HepG2 (cell line): ENCODE measurements around the gene KCND3. TPM values are rescaled to one million over a fixed set of nuclear protein-coding genes. Genes with fewer than 3 reads are reported as not detected.
A peak's percentile ranks its signal among the peaks of the same experiment; 100 is the strongest.

Experiments used
- AHR ChIP-seq: IDR thresholded peaks from 2 replicates; pipeline ENCODE4 v1.6.1; 2018; ENCODE audit warnings: missing genetic modification reagents, missing compliant biosample characterization
- ETV6 ChIP-seq: sonication (generic); formaldehyde crosslinking; conservative IDR thresholded peaks from 2 replicates; pipeline ENCODE4 v1.4.0; 2020; ENCODE audit warnings: missing genetic modification reagents
- HDAC2 ChIP-seq: sonication (generic); formaldehyde crosslinking; IDR thresholded peaks from 2 replicates; pipeline ENCODE4 v1.4.0; 2020; ENCODE audit warnings: missing genetic modification reagents
- HMGA1 ChIP-seq: sonication (generic); formaldehyde crosslinking; conservative IDR thresholded peaks from 2 replicates; pipeline ENCODE4 v1.4.0; 2020; ENCODE audit warnings: missing genetic modification reagents
- HNF4G ChIP-seq, 2 experiments: sonication (generic) in 1 of 2; formaldehyde crosslinking in 1 of 2; IDR thresholded peaks; 2 replicates each; pipeline versions ENCODE4 v1.4.0 to v1.6.1; 2011 to 2020; ENCODE audit warnings: borderline replicate concordance in 2 of 2, low read depth in 2 of 2, mild to moderate bottlenecking in 2 of 2, low read length in 1 of 2, missing genetic modification reagents in 1 of 2, moderate library complexity in 1 of 2
- KDM5A ChIP-seq: fragments of 200-600 bp; sonication (generic); IDR thresholded peaks from 2 replicates; pipeline ENCODE4 v1.7.0; 2018; ENCODE audit warnings: antibody characterized with exemption, mild to moderate bottlenecking, low read length, borderline replicate concordance
- KMT2A ChIP-seq: sonication (generic); formaldehyde crosslinking; IDR thresholded peaks from 2 replicates; pipeline ENCODE4 v1.4.0; 2020; ENCODE audit warnings: missing genetic modification reagents
- POLR2G ChIP-seq: fragments of 200-400 bp; formaldehyde crosslinking; IDR thresholded peaks from 2 replicates; pipeline ENCODE4 v1.6.1; 2018; ENCODE audit warnings: mild to moderate bottlenecking, low read depth, low read length, moderate library complexity
- RXRB ChIP-seq: IDR thresholded peaks from 2 replicates; pipeline ENCODE4 v1.6.1; 2016; ENCODE audit warnings: borderline replicate concordance, missing genetic modification reagents, missing compliant biosample characterization
- TARDBP ChIP-seq: sonication (generic); formaldehyde crosslinking; IDR thresholded peaks from 2 replicates; pipeline ENCODE4 v1.8.0; 2022; ENCODE audit warnings: mild to moderate bottlenecking, missing genetic modification reagents
- ZC3H13 ChIP-seq: sonication (generic); formaldehyde crosslinking; IDR thresholded peaks from 2 replicates; pipeline ENCODE4 v1.8.1; 2023; ENCODE audit warnings: mild to moderate bottlenecking, missing genetic modification reagents, moderate library complexity
- ZNF333 ChIP-seq: sonication (generic); formaldehyde crosslinking; IDR thresholded peaks from 2 replicates; pipeline ENCODE4 v1.4.0; 2020; ENCODE audit warnings: mild to moderate bottlenecking, missing genetic modification reagents, borderline replicate concordance
- ZNF44 ChIP-seq: sonication (generic); formaldehyde crosslinking; IDR thresholded peaks from 2 replicates; pipeline ENCODE4 v1.5.1; 2020; ENCODE audit warnings: mild to moderate bottlenecking, missing genetic modification reagents
- ZNF749 ChIP-seq: sonication (generic); formaldehyde crosslinking; IDR thresholded peaks from 2 replicates; pipeline ENCODE4 v1.8.0; 2022; ENCODE audit warnings: mild to moderate bottlenecking, missing genetic modification reagents, moderate library complexity, borderline replicate concordance
- polyA plus RNA-seq, 8 experiments: library from polyadenylated mRNA; depleted of rRNA in 3 of 8; stranded (reverse) in 7 of 8; unstranded in 1 of 8; fragments of >200 nt; fragmentation: Illumina TruSeq in 4 of 8; extraction: Trizol in 4 of 8; gene quantifications; 2 replicates each; pipeline versions ENCODE4 v1.2.1 to v1.2.3, GENCODE V29; 2011 to 2016; ENCODE audit warnings: low read depth in 4 of 8, missing spikeins in 1 of 8, mixed read lengths in 1 of 8; ENCODE audit not compliant: insufficient read depth in 1 of 8
- total RNA-seq, 5 experiments: library from RNA; depleted of rRNA; stranded (reverse); fragments of >200 nt; fragmentation: Illumina TruSeq; extraction: Trizol; gene quantifications; 2 replicates each; pipeline ENCODE4 v1.2.3, GENCODE V29; 2016; ENCODE audit warnings: low read depth in 1 of 5
- TF ChIP-seq, protein P1 (sequence below): IDR thresholded peaks from 2 replicates; pipeline ENCODE4 v1.6.1; 2016; ENCODE audit warnings: mild to moderate bottlenecking
- TF ChIP-seq, protein P2 (sequence below): IDR thresholded peaks from 2 replicates; pipeline ENCODE4 v1.4.0; 2020; ENCODE audit warnings: mild to moderate bottlenecking, missing genetic modification reagents
- TF ChIP-seq, protein P3 (sequence below): IDR thresholded peaks from 2 replicates; pipeline ENCODE4 v1.6.1; 2012; ENCODE audit warnings: inconsistent platforms
- TF ChIP-seq, protein P4 (sequence below): sonication (generic); formaldehyde crosslinking; IDR thresholded peaks from 2 replicates; pipeline ENCODE4 v1.5.0; 2020; ENCODE audit warnings: missing genetic modification reagents, mild to moderate bottlenecking, borderline replicate concordance
- TF ChIP-seq, protein P5 (sequence below): sonication (generic); formaldehyde crosslinking; IDR thresholded peaks from 2 replicates; pipeline ENCODE4 v1.5.1; 2020; ENCODE audit warnings: missing genetic modification reagents, mild to moderate bottlenecking, borderline replicate concordance
- TF ChIP-seq, protein P6 (sequence below): sonication (generic); formaldehyde crosslinking; IDR thresholded peaks from 2 replicates; pipeline ENCODE4 v1.5.0; 2020; ENCODE audit warnings: missing genetic modification reagents

Gene KCND3
- total and polyA plus RNA-seq, 2 of the 13 experiments (the other 11 are each of a cell fraction or from before 2014, with no cell fraction given): 0.04 TPM; not detected in 1

DNA sequence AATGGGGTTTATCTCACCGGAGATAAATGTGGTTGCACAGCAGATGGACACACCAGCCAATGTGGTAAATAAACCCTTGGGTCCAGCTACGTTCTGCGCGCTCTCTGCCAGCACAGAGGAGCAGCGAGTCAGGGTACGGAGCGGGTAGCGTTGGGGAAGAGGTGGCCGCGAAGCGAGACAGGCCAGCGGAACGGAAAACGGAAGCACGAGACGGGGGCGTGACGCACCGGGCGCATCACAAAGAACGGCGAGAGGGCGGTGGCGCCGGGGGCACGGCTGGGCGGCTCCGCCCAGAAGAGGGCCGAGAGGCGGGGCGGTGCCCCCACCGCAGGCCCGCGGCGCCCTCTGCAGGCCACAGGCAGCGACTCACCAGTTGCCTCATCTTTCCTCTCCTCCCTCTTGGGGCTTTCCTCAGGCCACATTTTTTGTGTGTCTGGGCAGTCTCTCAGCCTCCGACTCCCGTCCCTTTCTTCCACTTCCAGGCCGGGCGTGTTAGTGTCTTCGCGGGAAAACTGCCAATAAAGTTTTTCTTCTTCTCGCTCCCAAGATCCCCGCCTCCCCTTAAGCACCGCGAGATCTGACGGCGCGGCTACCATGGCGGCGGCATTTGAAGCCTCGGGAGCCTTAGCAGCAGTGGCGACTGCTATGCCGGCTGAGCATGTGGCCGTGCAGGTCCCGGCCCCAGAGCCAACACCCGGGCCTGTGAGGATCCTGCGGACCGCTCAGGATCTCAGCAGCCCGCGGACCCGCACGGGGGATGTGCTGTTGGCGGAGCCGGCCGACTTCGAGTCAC, 233.9 kb downstream of the KCND3 start, which contains the start of gene DDX20 (continued):
- TF ChIP-seq, protein P1, sequence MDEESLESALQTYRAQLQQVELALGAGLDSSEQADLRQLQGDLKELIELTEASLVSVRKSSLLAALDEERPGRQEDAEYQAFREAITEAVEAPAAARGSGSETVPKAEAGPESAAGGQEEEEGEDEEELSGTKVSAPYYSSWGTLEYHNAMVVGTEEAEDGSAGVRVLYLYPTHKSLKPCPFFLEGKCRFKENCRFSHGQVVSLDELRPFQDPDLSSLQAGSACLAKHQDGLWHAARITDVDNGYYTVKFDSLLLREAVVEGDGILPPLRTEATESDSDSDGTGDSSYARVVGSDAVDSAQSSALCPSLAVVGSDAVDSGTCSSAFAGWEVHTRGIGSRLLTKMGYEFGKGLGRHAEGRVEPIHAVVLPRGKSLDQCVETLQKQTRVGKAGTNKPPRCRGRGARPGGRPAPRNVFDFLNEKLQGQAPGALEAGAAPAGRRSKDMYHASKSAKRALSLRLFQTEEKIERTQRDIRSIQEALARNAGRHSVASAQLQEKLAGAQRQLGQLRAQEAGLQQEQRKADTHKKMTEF: peak; percentile 95
- TF ChIP-seq KMT2A (CRISPR knock-in tag): peak; percentile 97
- TF ChIP-seq, protein P2, sequence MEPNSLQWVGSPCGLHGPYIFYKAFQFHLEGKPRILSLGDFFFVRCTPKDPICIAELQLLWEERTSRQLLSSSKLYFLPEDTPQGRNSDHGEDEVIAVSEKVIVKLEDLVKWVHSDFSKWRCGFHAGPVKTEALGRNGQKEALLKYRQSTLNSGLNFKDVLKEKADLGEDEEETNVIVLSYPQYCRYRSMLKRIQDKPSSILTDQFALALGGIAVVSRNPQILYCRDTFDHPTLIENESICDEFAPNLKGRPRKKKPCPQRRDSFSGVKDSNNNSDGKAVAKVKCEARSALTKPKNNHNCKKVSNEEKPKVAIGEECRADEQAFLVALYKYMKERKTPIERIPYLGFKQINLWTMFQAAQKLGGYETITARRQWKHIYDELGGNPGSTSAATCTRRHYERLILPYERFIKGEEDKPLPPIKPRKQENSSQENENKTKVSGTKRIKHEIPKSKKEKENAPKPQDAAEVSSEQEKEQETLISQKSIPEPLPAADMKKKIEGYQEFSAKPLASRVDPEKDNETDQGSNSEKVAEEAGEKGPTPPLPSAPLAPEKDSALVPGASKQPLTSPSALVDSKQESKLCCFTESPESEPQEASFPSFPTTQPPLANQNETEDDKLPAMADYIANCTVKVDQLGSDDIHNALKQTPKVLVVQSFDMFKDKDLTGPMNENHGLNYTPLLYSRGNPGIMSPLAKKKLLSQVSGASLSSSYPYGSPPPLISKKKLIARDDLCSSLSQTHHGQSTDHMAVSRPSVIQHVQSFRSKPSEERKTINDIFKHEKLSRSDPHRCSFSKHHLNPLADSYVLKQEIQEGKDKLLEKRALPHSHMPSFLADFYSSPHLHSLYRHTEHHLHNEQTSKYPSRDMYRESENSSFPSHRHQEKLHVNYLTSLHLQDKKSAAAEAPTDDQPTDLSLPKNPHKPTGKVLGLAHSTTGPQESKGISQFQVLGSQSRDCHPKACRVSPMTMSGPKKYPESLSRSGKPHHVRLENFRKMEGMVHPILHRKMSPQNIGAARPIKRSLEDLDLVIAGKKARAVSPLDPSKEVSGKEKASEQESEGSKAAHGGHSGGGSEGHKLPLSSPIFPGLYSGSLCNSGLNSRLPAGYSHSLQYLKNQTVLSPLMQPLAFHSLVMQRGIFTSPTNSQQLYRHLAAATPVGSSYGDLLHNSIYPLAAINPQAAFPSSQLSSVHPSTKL (CRISPR knock-in tag): peak; percentile 59
- peak; percentile 34; the same call in 1 of the 2 replicates for TF ChIP-seq HDAC2 (CRISPR knock-in tag)
- peak; percentile 82 for TF ChIP-seq POLR2G
- peak; percentile 90 for TF ChIP-seq KDM5A
- TF ChIP-seq ZNF333 (CRISPR knock-in tag): no peak
- TF ChIP-seq, protein P3, sequence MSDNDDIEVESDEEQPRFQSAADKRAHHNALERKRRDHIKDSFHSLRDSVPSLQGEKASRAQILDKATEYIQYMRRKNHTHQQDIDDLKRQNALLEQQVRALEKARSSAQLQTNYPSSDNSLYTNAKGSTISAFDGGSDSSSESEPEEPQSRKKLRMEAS: peak; percentile 87
- peak; percentile 44; the same call in 1 of the 2 replicates for TF ChIP-seq RXRB (CRISPR knock-in tag)
- TF ChIP-seq, protein P4, sequence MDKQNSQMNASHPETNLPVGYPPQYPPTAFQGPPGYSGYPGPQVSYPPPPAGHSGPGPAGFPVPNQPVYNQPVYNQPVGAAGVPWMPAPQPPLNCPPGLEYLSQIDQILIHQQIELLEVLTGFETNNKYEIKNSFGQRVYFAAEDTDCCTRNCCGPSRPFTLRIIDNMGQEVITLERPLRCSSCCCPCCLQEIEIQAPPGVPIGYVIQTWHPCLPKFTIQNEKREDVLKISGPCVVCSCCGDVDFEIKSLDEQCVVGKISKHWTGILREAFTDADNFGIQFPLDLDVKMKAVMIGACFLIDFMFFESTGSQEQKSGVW (CRISPR knock-in tag): no peak
- TF ChIP-seq, protein P5, sequence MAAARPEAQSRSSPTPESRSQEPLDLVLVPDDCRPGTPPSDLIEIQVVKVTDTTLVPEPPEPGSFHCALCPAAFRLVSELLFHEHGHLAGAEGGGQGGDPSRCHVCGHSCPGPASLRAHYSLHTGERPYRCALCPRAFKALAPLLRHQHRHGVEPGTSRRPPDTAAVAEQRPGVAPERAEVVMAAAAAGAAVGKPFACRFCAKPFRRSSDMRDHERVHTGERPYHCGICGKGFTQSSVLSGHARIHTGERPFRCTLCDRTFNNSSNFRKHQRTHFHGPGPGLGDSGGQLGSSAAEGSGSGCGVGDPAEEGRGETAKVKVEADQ: no peak
- peak; percentile 80; the same call in 1 of the 2 replicates for TF ChIP-seq ZNF44 (CRISPR knock-in tag)
- no peak; the same call in 1 of the 2 replicates for TF ChIP-seq ZC3H13 (CRISPR knock-in tag)
- TF ChIP-seq AHR (CRISPR knock-in tag): no peak; the same call in 1 of the 2 replicates
- TF ChIP-seq, protein P6, sequence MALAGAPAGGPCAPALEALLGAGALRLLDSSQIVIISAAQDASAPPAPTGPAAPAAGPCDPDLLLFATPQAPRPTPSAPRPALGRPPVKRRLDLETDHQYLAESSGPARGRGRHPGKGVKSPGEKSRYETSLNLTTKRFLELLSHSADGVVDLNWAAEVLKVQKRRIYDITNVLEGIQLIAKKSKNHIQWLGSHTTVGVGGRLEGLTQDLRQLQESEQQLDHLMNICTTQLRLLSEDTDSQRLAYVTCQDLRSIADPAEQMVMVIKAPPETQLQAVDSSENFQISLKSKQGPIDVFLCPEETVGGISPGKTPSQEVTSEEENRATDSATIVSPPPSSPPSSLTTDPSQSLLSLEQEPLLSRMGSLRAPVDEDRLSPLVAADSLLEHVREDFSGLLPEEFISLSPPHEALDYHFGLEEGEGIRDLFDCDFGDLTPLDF: peak; percentile 80; the same call in 1 of the 2 replicates
- no peak; the same call in 1 of the 2 replicates for TF ChIP-seq ETV6
- TF ChIP-seq TARDBP (CRISPR knock-in tag): peak; percentile 65; the same call in 1 of the 2 replicates
- TF ChIP-seq ZNF749 (CRISPR knock-in tag): no peak
- no peak for TF ChIP-seq HNF4G (IDR thresholded peaks at IDR 0.05; ENCODE audit: borderline replicate concordance, low read depth, low read length)
- TF ChIP-seq HNF4G (CRISPR knock-in tag; IDR thresholded peaks at IDR 0.05; ENCODE audit: borderline replicate concordance, low read depth): 0 out of 2 replicates have a peak, but pooled peaks have one; percentile 16
- TF ChIP-seq HMGA1: no peak
